Measurements from ENCODE around the gene CRY2. TPM values are rescaled to one million over a fixed set of nuclear protein-coding genes. Genes with fewer than 3 reads are reported as not detected.

Gene CRY2
- total and polyA plus RNA-seq, 3 experiments from 2014 or later = 16.6 to 27.1 (median 17.8) TPM

DNA sequence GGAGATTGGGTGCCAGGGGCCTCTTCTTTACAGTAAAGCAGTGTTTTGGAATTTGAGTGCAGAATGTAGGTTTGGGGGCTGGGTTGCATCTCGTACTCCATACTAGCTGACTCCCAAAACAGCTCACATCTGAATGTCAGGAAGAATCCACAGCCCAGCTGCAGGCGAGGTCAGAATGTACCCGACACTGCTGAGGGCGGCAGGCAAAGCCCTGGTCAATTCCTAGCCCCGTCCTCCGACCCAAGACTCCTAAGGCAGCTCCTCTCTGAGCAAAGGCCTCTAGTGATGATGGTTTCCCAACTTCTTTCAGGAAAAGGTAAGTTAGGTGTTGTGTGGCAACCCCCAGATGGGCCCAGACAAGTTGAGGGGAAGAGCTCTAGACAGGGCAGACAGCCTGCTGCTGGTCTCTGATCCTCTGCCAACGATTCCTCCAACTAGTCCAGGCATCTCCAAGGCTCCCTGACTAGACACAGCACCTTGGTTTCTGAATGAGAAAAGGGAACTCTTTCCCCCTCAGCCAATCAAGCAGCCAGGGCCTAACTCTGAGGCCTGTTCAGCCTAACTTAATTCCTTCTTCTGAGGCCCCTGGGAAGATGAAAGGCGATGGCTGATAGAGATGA, 83.8 kb downstream of the CRY2 start:
- H3K9me3 ChIP-seq (ENCODE audit: low read length) = no peaks in the 10 kb centered on the region
- Mint-ChIP-seq H3K27ac (peak overlapping the region; percentile 63 to 95 (median 86)), H3K36me3 (peaks cover 0 to 46% (median 3%) of the 10 kb centered on the region in 3 donors), H3K4me3 (peak overlapping the region in 5 of 7 donors; percentile 13 to 76 (median 37)), H3K27me3 (peaks cover 0 to 4% of the 10 kb centered on the region in 2 donors), H3K9me3 (no peaks in the 10 kb centered on the region), H3K4me1 (peaks cover 34 to 61% (median 36%) of the 10 kb centered on the region in 3 donors)
- peaks cover 26% of the 10 kb centered on the region for H3K4me1 ChIP-seq (ENCODE audit: insufficient read depth, low read length)
- H3K27me3 ChIP-seq (ENCODE audit: insufficient read depth, low read length, poor library complexity, severe bottlenecking) = no peaks in the 10 kb centered on the region
- peaks cover 27% of the 10 kb centered on the region for H3K36me3 ChIP-seq (ENCODE audit: insufficient read depth, low read length)
- ChIA-PET CTCF (interaction anchor here (1.9 kb wide), 1 partner anchor 13 kb away, joined by 7 read pairs; the partner anchor contains the start of gene PEX16), POLR2A (interaction anchor here (2.1 kb wide), 1 partner anchor 13 kb away, joined by 13 read pairs; the partner anchor contains the start of gene PEX16)
- no peak overlapping the region for H3K4me3 ChIP-seq (ENCODE audit: low read length)
- no peak for DNase-seq
- peak overlapping the region; percentile 15 for H3K27ac ChIP-seq (ENCODE audit: low read depth, low read length)

- peak overlapping the region; percentile 46 to 95 (median 86) for H3K27ac Mint-ChIP-seq
- H3K4me1 ChIP-seq (ENCODE audit: insufficient read depth, low read length) = peaks cover 26% of the 10 kb centered on the region
Measured at GRCh38 chr11:45931739-45932138, 84.5 kb downstream of the CRY2 start.

GRCh38 chr11:45932217-45932616, 84.9 kb downstream of the CRY2 start:
- peak overlapping the region in 1 of 7 donors; percentile 44 for H3K4me3 Mint-ChIP-seq
- peaks cover 0 to 56% (median 8%) of the 10 kb centered on the region in 3 donors for H3K36me3 Mint-ChIP-seq
- H3K4me3 ChIP-seq (ENCODE audit: low read length) = no peak overlapping the region
- H3K9me3 ChIP-seq (ENCODE audit: low read length) = no peaks in the 10 kb centered on the region
- H3K27ac ChIP-seq (ENCODE audit: low read depth, low read length) = no peak overlapping the region
- H3K27me3 Mint-ChIP-seq = peaks cover 0 to 4% of the 10 kb centered on the region in 2 donors
- no peaks in the 10 kb centered on the region for H3K27me3 ChIP-seq (ENCODE audit: insufficient read depth, low read length, poor library complexity, severe bottlenecking)
- DNase-seq = no peak
- ChIA-PET POLR2A (no interaction called here), CTCF (interaction anchor here (1.5 kb wide), 1 partner anchor 8 kb away, joined by 3 read pairs; no protein-coding TSS in a partner anchor)
- no peaks in the 10 kb centered on the region for H3K9me3 Mint-ChIP-seq
- H3K27ac Mint-ChIP-seq = peak overlapping the region in 6 of 8 donors; percentile 46 to 87 (median 76)
- peaks cover 31 to 50% (median 32%) of the 10 kb centered on the region in 3 donors for H3K4me1 Mint-ChIP-seq
- H3K4me1 ChIP-seq (ENCODE audit: insufficient read depth, low read length) = peaks cover 26% of the 10 kb centered on the region
- peaks cover 27% of the 10 kb centered on the region for H3K36me3 ChIP-seq (ENCODE audit: insufficient read depth, low read length)

More at GRCh38 chr11:45931739-45932138, 84.5 kb downstream of the CRY2 start:
- H3K9me3 Mint-ChIP-seq = no peaks in the 10 kb centered on the region
- Histone ChIP-seq H3K27ac (ENCODE audit: low read depth, low read length) (no peak overlapping the region), H3K9me3 (ENCODE audit: low read length) (no peaks in the 10 kb centered on the region), H3K27me3 (ENCODE audit: insufficient read depth, low read length, poor library complexity, severe bottlenecking) (no peaks in the 10 kb centered on the region), H3K36me3 (ENCODE audit: insufficient read depth, low read length) (peaks cover 27% of the 10 kb centered on the region), H3K4me3 (ENCODE audit: low read length) (no peak overlapping the region)
- peak overlapping the region in 2 of 7 donors; percentile 21 to 44 for H3K4me3 Mint-ChIP-seq
- peaks cover 0 to 52% (median 7%) of the 10 kb centered on the region in 3 donors for H3K36me3 Mint-ChIP-seq
- peaks cover 0 to 4% of the 10 kb centered on the region in 2 donors for H3K27me3 Mint-ChIP-seq
- DNase-seq = no peak
- CTCF ChIA-PET = no interaction called here
- POLR2A ChIA-PET = no interaction called here
- H3K4me1 Mint-ChIP-seq = peaks cover 34 to 55% (median 36%) of the 10 kb centered on the region in 3 donors

Other genes with a start within 250 kb of the CRY2 start
- under 1 TPM; 0.80 to 0.94 TPM for gene CHST1, start 181.9 kb upstream of the CRY2 start, total RNA-seq
- not detected for gene CHST1, start 181.9 kb upstream of the CRY2 start, polyA plus RNA-seq
- gene SLC35C1, start 42.3 kb upstream of the CRY2 start, total RNA-seq = 10 to 100 TPM; 17.7 to 18.1 TPM
- 22.4 TPM for gene SLC35C1, start 42.3 kb upstream of the CRY2 start, polyA plus RNA-seq
- 1 to 10 TPM in 1 of 2 experiments, under 1 TPM in 1; 0.98 to 1.1 TPM for gene MAPK8IP1, start 38.2 kb downstream of the CRY2 start, total RNA-seq
- gene MAPK8IP1, start 38.2 kb downstream of the CRY2 start, polyA plus RNA-seq = 0.23 TPM
- 1 to 10 TPM; 1.1 to 2.0 TPM for gene FREY1, start 59.8 kb downstream of the CRY2 start, total RNA-seq
- 0.43 TPM for gene FREY1, start 59.8 kb downstream of the CRY2 start, polyA plus RNA-seq
- gene PEX16, start 70.4 kb downstream of the CRY2 start, total RNA-seq = 10 to 100 TPM; 35.1 to 43.2 TPM
- 63.4 TPM for gene PEX16, start 70.4 kb downstream of the CRY2 start, polyA plus RNA-seq
- gene LARGE2, start 75.2 kb downstream of the CRY2 start, total RNA-seq = 1 to 10 TPM; 2.6 to 3.2 TPM
- gene LARGE2, start 75.2 kb downstream of the CRY2 start, polyA plus RNA-seq = 14.4 TPM

Data from CD8-positive, alpha-beta memory T cell (primary cell).